Endothelial cell of umbilical vein (primary cell): Measurements from ENCODE around the gene TSPAN18. TPM values are rescaled to one million over a fixed set of nuclear protein-coding genes. Genes with fewer than 3 reads are reported as not detected.

Source experiments
- BruUV-seq: library from RNA; stranded (reverse); fragments of 400-500 nt; replicated peaks from 2 replicates; lab custom pipeline; 2021; lab: Mats Ljungman, UMichigan
- CTCF ChIA-PET: fragments of 300-600, 350-600 bp; sonication (Branson Sonifier 250); formaldehyde crosslinking; loops from one replicate; lab custom pipeline; 2021; ENCODE audit warnings: antibody characterized with exemption, inconsistent platforms; lab: Charles Lee
- POLR2A ChIA-PET: fragments of 300-600, 350-600 bp; sonication (Branson Sonifier 250); formaldehyde crosslinking; loops from one replicate; lab custom pipeline; 2021; ENCODE audit warnings: antibody characterized with exemption, inconsistent platforms; lab: Charles Lee
- DNase-seq: peaks from one replicate; pipeline ENCODE4 v3.0.0-alpha.2; 2011; ENCODE audit warnings: low read depth, low spot score
- FAIRE-seq: peaks from 2 replicates; lab custom pipeline; 2011; peaks lifted over from hg19 to GRCh38; lab: Jason Lieb, UNC
- H2AFZ ChIP-seq: 2 replicates; pipeline ENCODE4 v1.6.0; 2012; ENCODE audit warnings: low read depth, low read length, control low read depth, inconsistent platforms
- H3K27ac ChIP-seq: 2 replicates; pipeline ENCODE4 v1.5.1; 2011; ENCODE audit warnings: low read depth, mild to moderate bottlenecking, control low read depth, low read length, moderate library complexity; ENCODE audit not compliant: insufficient read depth
- H3K27me3 ChIP-seq, 2 experiments: 2 replicates each; pipeline versions ENCODE4 v1.6.0 to v1.6.1; 2011; ENCODE audit warnings: low read length in 2 of 2, mixed read lengths in 1 of 2; ENCODE audit not compliant: control insufficient read depth in 2 of 2, insufficient read depth in 2 of 2
- H3K36me3 ChIP-seq, 2 experiments: 2 replicates in 1 of 2; 3 replicates in 1 of 2; pipeline ENCODE4 v1.5.1; 2011; ENCODE audit warnings: low read length in 2 of 2, mild to moderate bottlenecking in 1 of 2, moderate library complexity in 1 of 2; ENCODE audit not compliant: control insufficient read depth in 2 of 2, insufficient read depth in 2 of 2; ENCODE audit errors: extremely low read depth in 1 of 2
- H3K4me1 ChIP-seq: 3 replicates; pipeline ENCODE4 v1.5.1; 2011; ENCODE audit warnings: mild to moderate bottlenecking, low read length; ENCODE audit not compliant: control insufficient read depth, insufficient read depth; ENCODE audit errors: extremely low read depth
- H3K4me2 ChIP-seq: 2 replicates; pipeline ENCODE4 v1.6.1; 2011; ENCODE audit warnings: low read length, control low read depth, mixed read lengths; ENCODE audit not compliant: insufficient read depth
- H3K4me3 ChIP-seq, 3 experiments: fragments of 200-600 bp in 1 of 3; sonication (generic), shearing (Covaris generic) in 1 of 3; replicated peaks in 1 of 3; 2 replicates each; pipeline ENCODE4 v1.5.1; 2011 to 2016; ENCODE audit warnings: control low read depth in 3 of 3, low read length in 3 of 3, mild to moderate bottlenecking in 2 of 3, inconsistent platforms in 1 of 3, low read depth in 1 of 3, moderate library complexity in 1 of 3; ENCODE audit not compliant: insufficient read depth in 1 of 3
- H3K79me2 ChIP-seq: 2 replicates; pipeline ENCODE4 v1.6.0; 2012; ENCODE audit warnings: low read length, inconsistent platforms; ENCODE audit not compliant: control insufficient read depth, insufficient read depth
- H3K9ac ChIP-seq: replicated peaks from 2 replicates; pipeline ENCODE3; 2011; ENCODE audit warnings: low read length, control low read depth; ENCODE audit not compliant: insufficient read depth; ENCODE audit errors: extremely low read depth
- H3K9me1 ChIP-seq: replicated peaks from 3 replicates; pipeline ENCODE4 v1.6.0; 2011; ENCODE audit warnings: mild to moderate bottlenecking, low read length; ENCODE audit not compliant: control insufficient read depth, insufficient read depth; ENCODE audit errors: extremely low read depth
- H3K9me3 ChIP-seq: replicated peaks from 2 replicates; pipeline ENCODE4 v1.5.1; 2012; ENCODE audit warnings: low read length, inconsistent platforms; ENCODE audit not compliant: control insufficient read depth, insufficient read depth
- H4K20me1 ChIP-seq: replicated peaks from 2 replicates; pipeline ENCODE3; 2011; ENCODE audit warnings: mild to moderate bottlenecking, low read length; ENCODE audit not compliant: control insufficient read depth, insufficient read depth; ENCODE audit errors: extremely low read depth
- CTCF ChIP-seq, 2 donors: IDR thresholded peaks; 1 replicate in 1 of 2; 2 replicates in 1 of 2; pipeline ENCODE4 v1.5.1; 2011; ENCODE audit warnings: low read length in 2 of 2, mild to moderate bottlenecking in 2 of 2, moderate library complexity in 2 of 2, control low read depth in 1 of 2, inconsistent platforms in 1 of 2, low read depth in 1 of 2; ENCODE audit not compliant: insufficient read depth in 1 of 2; ENCODE audit errors: extremely low read depth in 1 of 2
- EZH2 ChIP-seq: IDR thresholded peaks from 2 replicates; pipeline ENCODE4 v1.6.1; 2012; ENCODE audit warnings: borderline replicate concordance, low read depth, mild to moderate bottlenecking, moderate library complexity, low read length, inconsistent platforms; ENCODE audit not compliant: severe bottlenecking
- FOS ChIP-seq: IDR thresholded peaks from 2 replicates; pipeline ENCODE4 v1.6.1; 2011; ENCODE audit warnings: mild to moderate bottlenecking, low read length, moderate library complexity, borderline replicate concordance; ENCODE audit not compliant: insufficient read depth
- GATA2 ChIP-seq: IDR thresholded peaks from 2 replicates; pipeline ENCODE4 v1.7.0; 2011; ENCODE audit warnings: low read depth, mild to moderate bottlenecking, moderate library complexity, mixed read lengths, low read length; ENCODE audit not compliant: insufficient read length, insufficient read depth
- JUN ChIP-seq: IDR thresholded peaks from 2 replicates; pipeline ENCODE4 v1.6.1; 2011; ENCODE audit warnings: borderline replicate concordance, low read depth; ENCODE audit not compliant: insufficient read length, insufficient read depth
- MAX ChIP-seq: IDR thresholded peaks from 2 replicates; pipeline ENCODE4 v1.6.1; 2011; ENCODE audit not compliant: insufficient read depth, insufficient read length
- MYC ChIP-seq: IDR thresholded peaks from one replicate; pipeline ENCODE4 v1.6.1; 2011; ENCODE audit warnings: mild to moderate bottlenecking, low read depth, low read length
- POLR2A ChIP-seq: IDR thresholded peaks from 2 replicates; pipeline ENCODE4 v1.6.1; 2012; ENCODE audit warnings: low read depth, mild to moderate bottlenecking, control low read depth, low read length
- POLR2AphosphoS5 ChIP-seq: IDR thresholded peaks from 2 replicates; pipeline ENCODE4 v1.6.1; 2012; ENCODE audit warnings: low read depth, mild to moderate bottlenecking, control low read depth, low read length, moderate library complexity; ENCODE audit not compliant: insufficient read depth
- dilution Hi-C: fragments of 300-500 bp; cut with MboI; formaldehyde crosslinking; loops from one replicate; pipeline ENCODE4 v1.15.0; 2019; ENCODE audit warnings: low sequenced_read_pairs; ENCODE audit not compliant: extremely low pct_ligation_motif_present
- intact Hi-C: fragments of 100-400 bp; cut with micrococcal nuclease; formaldehyde crosslinking; loops from one replicate; pipeline ENCODE4 v1.10.0; 2022
- polyA plus RNA-seq, 4 experiments: library from polyadenylated mRNA; depleted of rRNA in 3 of 4; stranded (reverse) in 3 of 4; unstranded in 1 of 4; fragments of >200 nt; gene quantifications; 2 replicates each; pipeline versions ENCODE4 v1.2.1 to v1.2.3, GENCODE V29; 2011 to 2012; ENCODE audit warnings: missing spikeins in 1 of 4
- total RNA-seq: library from RNA; stranded (reverse); gene quantifications from 2 replicates; pipeline ENCODE4 v1.2.3, GENCODE V29; 2021

Gene TSPAN18
- total and polyA plus RNA-seq, 2 donors (not counting 3 experiments of a cell fraction or from before 2014, with no cell fraction given): 32.2 to 118 TPM

- FAIRE-seq: no peak
- BruUV-seq: no TSS peak
- CTCF ChIA-PET: no interaction called here
- Histone ChIP-seq H3K4me3 (no peak overlapping the region), H3K4me1 (peaks cover 1% of the 10 kb centered on the region), H3K9me3 (no peaks in the 10 kb centered on the region), H3K27me3 (no peaks in the 10 kb centered on the region), H3K27ac (no peak overlapping the region), H3K4me2 (no peak overlapping the region), H3K9me1 (no peaks in the 10 kb centered on the region), H2AFZ (no peak overlapping the region), H3K9ac (no peak overlapping the region), H3K36me3 (no peaks in the 10 kb centered on the region), H4K20me1 (no peaks in the 10 kb centered on the region), H3K79me2 (no peaks in the 10 kb centered on the region)
- POLR2A ChIA-PET: no interaction called here
- no peak for DNase-seq
- intact Hi-C loops (no loop called here), dilution Hi-C loops (no loop called here)
- no peak for TF ChIP-seq CTCF (IDR thresholded peaks at IDR 0.05; ENCODE audit: extremely low read depth in 1 of 2, insufficient read depth in 1 of 2, low read depth in 1 of 2, low read length in 2 of 2)
- no peak for TF ChIP-seq FOS
- TF ChIP-seq JUN: no peak
- no peak for TF ChIP-seq POLR2AphosphoS5
- TF ChIP-seq GATA2: no peak
- no peak for TF ChIP-seq POLR2A
- TF ChIP-seq MAX: no peak
- no peak for TF ChIP-seq MYC
- TF ChIP-seq EZH2: no peak
Observed at GRCh38 chr11:44872556-44872955, 145.8 kb downstream of the TSPAN18 start.
